ENCODE results near the gene MMADHC. TPM values are rescaled to one million over a fixed set of nuclear protein-coding genes. Genes with fewer than 3 reads are reported as not detected.

Gene MMADHC
- total RNA-seq, 1 experiment from 2014 or later = 149 TPM

GRCh38 chr2:149526689-149527088, 60.9 kb downstream of the MMADHC start:
- Histone ChIP-seq H3K27ac (ENCODE audit: insufficient read length, low read depth, low read length) (no peak overlapping the region), H3K79me1 (ENCODE audit: insufficient read depth, low read depth, low read length, poor library complexity, severe bottlenecking) (no peaks in the 10 kb centered on the region), H3K9ac (ENCODE audit: extremely low read depth, insufficient read length, low read length) (no peak overlapping the region), H3K23ac (ENCODE audit: insufficient read length, low read depth, low read length) (no peak overlapping the region), H4K20me1 (ENCODE audit: control insufficient read depth, insufficient read depth, insufficient read length) (no peaks in the 10 kb centered on the region), H3K18ac (ENCODE audit: insufficient read length, low read depth, low read length) (no peak overlapping the region), H3K79me2 (ENCODE audit: insufficient read depth, low read length) (no peaks in the 10 kb centered on the region), H2BK12ac (ENCODE audit: insufficient read length, low read depth, low read length) (no peak overlapping the region), H3T11ph (ENCODE audit: low read length) (no peak overlapping the region), H3K27me3 (ENCODE audit: insufficient read depth, low read length) (no peaks in the 10 kb centered on the region), H3K14ac (ENCODE audit: insufficient read depth, low read length) (no peak overlapping the region), H3K23me2 (ENCODE audit: insufficient read length, low read depth, low read length, poor library complexity, severe bottlenecking) (no peaks in the 10 kb centered on the region), H4K5ac (ENCODE audit: insufficient read length, low read depth, low read length) (no peak overlapping the region), H2BK120ac (ENCODE audit: low read depth, low read length, poor library complexity, severe bottlenecking) (no peak overlapping the region), H3K4me2 (ENCODE audit: insufficient read depth, insufficient read length, low read length) (no peak overlapping the region), H3K9me3 (ENCODE audit: control insufficient read depth, low read depth, low read length) (no peaks in the 10 kb centered on the region), H2BK20ac (ENCODE audit: low read depth, low read length, poor library complexity, severe bottlenecking) (no peak overlapping the region), H3K56ac (ENCODE audit: insufficient read length, low read depth, low read length) (no peak overlapping the region), H2AFZ (ENCODE audit: low read length) (no peak overlapping the region), H3K4ac (ENCODE audit: low read depth, low read length) (no peak overlapping the region), H4K91ac (ENCODE audit: insufficient read length, low read depth, low read length) (no peak overlapping the region), H2AK5ac (ENCODE audit: insufficient read length, low read length) (no peak overlapping the region), H4K8ac (replicated peaks; ENCODE audit: insufficient read length, low read depth, low read length) (no peak overlapping the region), H2BK5ac (ENCODE audit: insufficient read length, low read length) (no peak overlapping the region), H2BK15ac (ENCODE audit: low read depth, low read length) (no peak overlapping the region), H3K4me1 (ENCODE audit: insufficient read depth, low read length) (no peaks in the 10 kb centered on the region; the same call in 1 of the 2 replicates)
- Mint-ChIP-seq H3K9me3 (peaks cover 5 to 11% of the 10 kb centered on the region in 2 experiments; a peak in 1 of 5 replicates), H3K4me3 (no peak overlapping the region), H3K36me3 (ENCODE audit: insufficient read depth in 1 of 3, low read depth in 3 of 3) (no peaks in the 10 kb centered on the region; a peak in 1 of 7 replicates), H3K27me3 (ENCODE audit: low read depth) (peaks cover 3% of the 10 kb centered on the region), H3K4me1 (peaks cover 3 to 7% of the 10 kb centered on the region in 2 experiments; a peak in 2 of 4 replicates), H3K27ac (no peak overlapping the region)
- no peak for TF ChIP-seq CTCF (conservative IDR thresholded peaks at IDR 0.05)
- no peak for DNase-seq
- WGBS (ENCODE audit: extremely low coverage, insufficient read length, low lambda C conversion rate) = no CpG with 5 or more reads among the region's 2 CpGs

Data from H9 (cell line).